GM23248 (cell line): ENCODE measurements around the gene LRRC2.

ENCODE experiments used
- EZH2 ChIP-seq: fragments of 200-600 bp; sonication (generic); IDR thresholded peaks from 2 replicates; pipeline ENCODE4 v1.6.1; 2018; ENCODE audit warnings: antibody characterized with exemption, mild to moderate bottlenecking; ENCODE audit not compliant: insufficient read depth, poor library complexity, severe bottlenecking
- EZH2phosphoT487 ChIP-seq: fragments of 200-600 bp; sonication (generic); IDR thresholded peaks from 2 replicates; pipeline ENCODE4 v1.6.1; 2018; ENCODE audit warnings: antibody characterized with exemption, moderate library complexity, mild to moderate bottlenecking, low read depth; ENCODE audit not compliant: insufficient read depth

GRCh38 chr3:46467562-46467961 lies 98.5 kb downstream of the LRRC2 start:
- TF ChIP-seq EZH2 (no peak), EZH2phosphoT487 (no peak)
